ENCODE results near the gene GAS1.

Gene GAS1

DNA sequence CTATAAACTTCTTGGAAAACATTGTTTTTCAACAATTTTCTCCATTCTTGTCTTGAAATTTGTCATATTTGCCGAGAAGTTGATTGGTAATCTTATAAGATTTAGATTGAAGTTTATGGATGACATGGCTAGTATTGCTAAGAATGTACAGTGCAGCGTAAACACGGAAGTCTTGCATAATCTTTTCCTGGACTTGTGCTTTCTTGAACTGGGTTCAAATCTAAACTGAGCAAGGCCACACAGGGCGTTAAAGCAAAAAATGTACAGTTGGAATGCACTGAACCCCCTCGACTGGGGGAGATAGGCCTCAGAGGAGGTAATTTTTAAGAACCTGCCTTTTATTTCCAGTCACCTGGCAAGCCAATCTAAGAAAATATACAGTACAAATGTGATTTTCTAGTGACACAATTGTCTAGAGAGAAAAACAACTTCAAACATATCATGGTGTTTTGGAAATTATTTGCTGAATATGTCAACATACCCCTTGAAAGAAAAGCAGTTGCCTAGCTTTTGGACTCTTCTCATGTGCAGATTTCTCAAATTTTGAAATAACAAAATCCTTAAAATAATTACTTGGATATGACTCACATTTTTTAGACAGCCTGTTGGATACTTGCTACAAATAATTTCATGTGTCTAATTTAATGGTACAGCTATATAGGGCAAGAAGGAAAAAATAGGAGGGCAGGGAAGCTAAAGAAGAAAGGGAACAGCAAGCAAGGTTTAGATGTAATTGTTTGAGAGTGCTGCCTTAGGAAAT is 18.5 kb upstream of the GAS1 start:
- no peak for DNase-seq (ENCODE audit: low read depth)

DNA sequence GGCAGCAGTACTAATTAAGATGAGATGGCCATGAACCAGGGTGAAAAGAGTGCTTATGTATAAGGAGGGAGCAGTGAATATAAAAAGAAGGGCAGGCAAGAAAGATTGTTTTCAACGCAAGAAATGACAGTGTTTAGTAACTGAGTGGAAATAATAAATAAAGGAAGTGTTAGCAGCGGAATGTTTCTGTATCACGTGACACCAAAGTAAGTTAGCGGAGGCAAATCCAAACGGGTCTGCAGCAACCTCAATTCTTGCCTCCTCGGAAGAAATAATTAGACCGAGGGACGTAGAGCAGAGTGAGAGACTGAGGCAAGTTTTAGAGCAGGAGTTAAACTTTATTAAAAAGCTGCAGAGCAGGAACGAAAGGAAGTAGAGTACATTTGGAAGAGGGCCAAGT is 15.4 kb upstream of the GAS1 start:
- DNase-seq (ENCODE audit: low read depth), result no peak

DNA sequence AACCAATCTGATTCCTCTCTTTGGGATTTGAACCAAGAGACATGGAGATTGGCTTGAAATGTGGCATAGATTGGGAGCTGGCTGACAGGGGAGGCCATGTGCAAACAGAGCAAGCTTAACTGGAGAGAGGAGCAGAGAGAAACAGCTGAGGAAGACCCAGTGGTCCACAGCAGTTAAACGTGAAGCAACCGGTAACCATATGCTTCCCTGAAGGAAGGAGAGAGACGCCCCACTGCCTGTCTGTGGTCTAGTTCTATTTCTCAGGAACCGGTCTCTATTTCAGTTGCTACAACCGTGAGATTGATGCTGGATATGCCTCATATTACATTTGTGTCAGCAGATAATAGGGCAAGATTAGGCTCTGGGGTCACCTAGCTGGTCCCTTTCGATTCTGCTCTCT is 13.6 kb upstream of the GAS1 start:
- no peak for DNase-seq (ENCODE audit: low read depth)

DNA sequence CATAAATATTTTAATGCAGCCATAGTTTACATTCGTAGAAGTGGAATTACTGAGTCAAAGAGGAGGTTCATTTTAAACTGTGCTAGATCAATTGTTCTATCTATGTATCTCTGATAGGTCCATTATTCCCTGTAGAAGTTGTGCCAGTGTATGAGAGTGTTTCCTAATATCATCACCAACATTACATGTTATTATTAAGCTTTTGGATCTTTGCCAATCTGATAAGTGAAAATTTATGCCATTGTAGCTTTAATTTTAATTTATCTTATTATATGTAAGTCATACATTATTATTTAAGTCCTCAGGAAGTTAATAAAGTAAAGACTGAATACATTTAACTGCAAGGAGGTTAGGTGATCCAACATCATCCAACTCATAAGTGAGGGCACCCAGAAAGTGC is 10.9 kb upstream of the GAS1 start:
- DNase-seq (ENCODE audit: low read depth), result no peak

DNA sequence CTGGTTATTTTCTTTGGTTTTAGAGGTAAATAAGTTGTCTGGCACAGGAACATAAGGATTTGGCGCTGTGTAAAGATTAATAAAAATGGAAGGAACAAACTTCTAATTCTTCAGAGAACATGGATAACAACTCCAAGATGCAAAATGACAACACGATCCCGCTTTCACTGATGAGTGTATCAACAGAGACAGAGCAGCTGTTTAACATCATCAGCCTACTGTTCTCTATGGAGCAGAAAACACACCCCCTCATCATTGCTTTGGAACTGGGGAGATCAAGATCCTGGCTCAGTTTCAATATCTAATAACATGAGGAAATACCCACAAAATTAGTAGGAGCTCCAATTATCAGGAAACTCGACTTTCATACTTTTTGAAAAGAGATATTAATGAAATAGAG is 8.3 kb upstream of the GAS1 start:
- no peak for DNase-seq (ENCODE audit: low read depth)

DNA sequence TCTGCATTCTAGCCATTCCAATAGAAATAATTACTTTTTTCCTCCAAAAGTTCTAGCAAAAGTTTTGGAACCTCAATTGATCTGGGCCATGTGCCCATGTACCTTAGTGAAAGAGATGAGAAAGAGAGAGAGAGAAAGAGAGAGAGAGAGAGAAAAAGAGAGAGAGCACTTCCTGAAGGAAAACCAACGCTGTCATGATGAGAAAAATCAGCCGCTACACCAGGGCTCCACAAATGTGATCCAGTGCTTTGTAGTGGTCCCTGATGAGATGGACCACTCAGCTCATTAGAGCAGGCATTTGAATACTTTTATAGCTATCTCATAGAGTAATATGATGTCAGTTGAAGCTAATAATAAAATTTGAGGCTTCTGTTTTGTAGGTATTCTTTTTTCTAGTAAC is 7.7 kb upstream of the GAS1 start:
- DNase-seq (ENCODE audit: low read depth), result no peak

DNA sequence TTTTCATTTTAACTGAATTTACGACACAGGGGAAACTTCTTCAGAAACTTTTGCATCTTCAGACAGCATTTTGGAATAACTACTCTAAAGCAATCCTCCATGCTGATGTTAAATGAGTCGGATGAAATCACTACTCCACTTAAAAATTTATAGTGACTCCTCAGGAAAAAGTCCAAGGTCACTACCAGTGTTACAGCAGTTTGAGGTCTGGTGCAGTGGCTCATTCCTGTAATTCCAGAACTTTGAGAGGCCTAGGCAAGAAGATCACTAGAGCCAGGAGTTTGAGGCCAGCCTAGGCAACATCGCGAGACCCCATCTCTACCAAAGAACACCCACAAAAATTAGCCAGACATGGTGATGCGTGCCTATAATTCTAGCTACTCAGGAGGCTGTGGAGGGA is 5.9 kb upstream of the GAS1 start:
- DNase-seq (ENCODE audit: low read depth), result no peak

DNA sequence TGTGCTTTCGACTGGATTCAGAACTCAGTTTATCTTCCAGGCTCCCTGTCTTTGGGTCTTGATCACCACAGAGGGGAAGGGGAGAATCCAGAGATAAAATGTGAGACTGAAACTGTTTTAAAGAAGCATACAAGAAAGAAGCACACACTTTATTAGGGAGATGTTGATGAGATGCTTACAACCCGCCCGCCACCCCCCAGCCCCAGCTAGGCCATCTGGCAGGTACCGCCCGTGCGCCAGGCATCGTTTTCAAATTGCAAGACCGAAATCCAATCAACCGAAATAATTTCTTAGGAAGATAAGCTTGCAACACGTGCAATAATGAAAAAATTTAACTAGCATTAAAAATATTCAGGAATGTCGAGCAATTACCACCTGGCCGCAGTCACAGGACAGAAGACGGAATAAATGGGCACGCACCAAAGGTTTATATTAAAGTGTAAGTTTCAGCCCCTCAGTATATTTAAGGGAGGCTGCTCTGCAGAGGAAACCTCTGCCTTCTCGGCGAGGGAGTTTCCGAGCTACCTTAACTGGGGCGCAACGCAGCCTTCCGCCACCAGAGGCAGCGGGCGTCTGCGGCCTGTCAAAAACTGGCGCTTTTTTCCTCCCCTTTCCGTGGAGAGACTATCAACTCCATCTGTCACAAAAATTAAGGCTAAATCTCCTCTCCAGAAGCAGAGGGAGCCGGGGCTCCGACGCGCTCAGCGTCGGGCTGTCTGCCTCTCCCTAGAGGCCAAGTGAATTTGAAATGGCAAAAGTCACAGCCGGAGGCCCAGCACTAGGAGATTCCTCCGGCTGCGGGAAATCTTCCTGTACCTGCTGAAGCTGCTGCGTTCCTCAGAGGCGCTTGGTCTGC is 996 bp upstream of the GAS1 start:
- DNase-seq (ENCODE audit: low read depth), result peak; percentile 58

DNA sequence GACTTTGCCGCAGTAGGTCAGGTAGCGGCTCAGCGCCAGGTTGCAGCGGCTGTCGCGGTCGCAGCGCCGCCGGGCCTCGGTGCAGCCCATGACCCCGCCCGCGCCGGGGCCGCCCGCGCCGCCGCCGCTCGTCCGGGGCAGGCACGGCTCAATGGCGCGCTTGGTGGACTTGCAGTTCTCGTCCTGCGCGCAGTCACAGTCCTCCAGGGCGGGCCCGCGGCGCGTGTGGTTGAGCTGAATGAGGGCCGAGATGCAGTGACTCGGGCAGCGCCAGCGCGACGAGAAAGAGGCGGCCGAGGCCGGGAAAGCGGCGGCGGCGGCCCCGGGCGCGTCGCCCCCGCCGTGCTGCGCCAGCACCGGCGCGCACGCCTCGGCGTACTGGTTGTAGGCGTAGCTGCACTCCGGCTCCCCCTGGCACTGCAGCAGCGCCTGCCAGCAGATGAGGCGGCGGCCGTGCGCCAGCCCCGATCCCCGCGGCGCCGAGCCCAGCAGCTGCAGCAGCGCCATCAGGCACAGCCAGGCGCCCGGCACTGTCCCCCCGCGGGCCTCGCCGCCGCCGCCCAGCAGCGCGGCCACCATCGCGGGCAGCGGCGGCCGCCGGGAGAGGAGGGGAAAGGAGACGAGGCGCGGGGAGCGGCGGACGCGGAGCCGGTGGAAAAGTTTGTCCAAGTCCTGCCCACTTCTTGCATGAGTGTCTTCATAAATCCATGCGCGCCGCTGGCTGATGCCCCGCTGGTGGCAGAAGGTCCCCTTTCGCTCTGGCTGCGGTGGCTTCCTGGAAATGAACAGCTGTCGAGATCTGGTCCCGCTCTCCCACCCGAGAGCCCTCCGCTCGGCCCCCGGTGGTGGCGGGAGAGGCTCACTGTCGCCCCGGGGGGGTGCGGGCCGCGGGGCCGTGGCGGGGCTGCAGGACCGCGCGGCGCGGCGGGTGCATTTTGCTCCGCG is 833 bp downstream of the GAS1 start:
- peak; percentile 57 for DNase-seq (ENCODE audit: low read depth)

DNA sequence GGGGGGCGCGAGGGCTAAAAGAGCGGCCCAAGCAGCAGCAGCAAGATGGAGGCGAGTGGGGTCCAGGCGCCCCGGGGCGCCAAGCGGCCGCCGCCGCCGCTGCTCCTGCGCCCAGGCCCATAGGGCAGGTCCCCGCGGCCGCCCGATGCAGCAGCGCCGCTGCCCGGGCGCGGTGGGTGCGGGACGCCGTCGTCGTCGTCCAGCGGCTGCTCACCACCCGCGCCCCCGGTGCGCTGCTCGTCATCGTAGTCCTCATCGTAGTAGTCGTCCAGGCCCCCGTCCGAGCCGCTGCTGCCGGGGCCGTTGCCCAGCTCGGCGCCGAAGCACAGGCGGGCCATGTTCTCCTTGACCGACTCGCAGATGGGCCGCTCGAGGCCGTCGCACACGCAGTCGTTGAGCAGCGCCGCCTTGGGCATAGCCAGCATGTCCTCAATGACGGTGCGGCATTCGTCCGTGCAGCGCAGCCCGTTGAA is 1.5 kb downstream of the GAS1 start:
- no peak for DNase-seq (ENCODE audit: low read depth)

DNA sequence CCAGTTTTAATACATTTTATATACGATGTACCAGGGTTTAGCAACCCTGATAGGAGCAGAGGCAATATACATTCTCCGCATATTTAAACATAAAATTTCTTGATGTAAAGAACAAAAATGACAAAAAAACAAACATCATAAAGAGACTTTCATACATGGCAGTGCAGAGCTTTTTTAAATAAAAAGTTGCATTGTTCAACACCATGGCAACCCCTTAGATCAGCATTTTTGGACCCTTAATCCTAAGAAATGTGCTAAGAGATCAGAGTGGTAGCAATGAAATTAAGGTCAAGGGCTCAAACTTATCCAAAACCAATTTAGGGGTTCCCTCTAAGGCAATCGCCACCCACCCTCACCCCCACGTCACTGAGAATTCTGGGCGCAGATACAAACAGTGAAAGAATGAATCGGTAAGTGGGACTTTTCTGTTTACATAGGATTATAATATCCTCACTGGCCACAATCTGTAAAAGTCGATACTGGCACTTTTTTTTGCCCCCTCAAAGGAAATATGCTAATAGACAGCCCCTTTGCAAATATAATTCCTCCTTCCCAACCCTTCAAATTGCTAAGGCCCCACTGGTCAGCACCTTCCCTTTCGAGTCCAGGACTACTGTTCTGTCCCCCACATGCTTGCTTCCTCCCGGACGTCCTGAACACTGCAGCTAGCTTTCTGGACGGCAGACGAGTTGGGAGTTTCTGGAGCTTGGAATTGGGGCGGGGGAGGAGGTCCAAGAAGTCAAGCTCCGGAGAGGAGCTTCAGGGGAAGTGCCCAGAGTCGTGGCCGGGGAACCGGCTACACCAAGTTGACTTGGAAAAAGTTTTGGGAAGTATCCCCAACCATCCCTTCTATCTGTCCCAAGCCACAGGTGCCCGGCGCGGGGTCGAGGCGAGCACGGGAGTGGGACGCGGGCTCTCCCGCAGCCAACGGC is 2.2 kb downstream of the GAS1 start:
- DNase-seq (ENCODE audit: low read depth), result no peak

DNA sequence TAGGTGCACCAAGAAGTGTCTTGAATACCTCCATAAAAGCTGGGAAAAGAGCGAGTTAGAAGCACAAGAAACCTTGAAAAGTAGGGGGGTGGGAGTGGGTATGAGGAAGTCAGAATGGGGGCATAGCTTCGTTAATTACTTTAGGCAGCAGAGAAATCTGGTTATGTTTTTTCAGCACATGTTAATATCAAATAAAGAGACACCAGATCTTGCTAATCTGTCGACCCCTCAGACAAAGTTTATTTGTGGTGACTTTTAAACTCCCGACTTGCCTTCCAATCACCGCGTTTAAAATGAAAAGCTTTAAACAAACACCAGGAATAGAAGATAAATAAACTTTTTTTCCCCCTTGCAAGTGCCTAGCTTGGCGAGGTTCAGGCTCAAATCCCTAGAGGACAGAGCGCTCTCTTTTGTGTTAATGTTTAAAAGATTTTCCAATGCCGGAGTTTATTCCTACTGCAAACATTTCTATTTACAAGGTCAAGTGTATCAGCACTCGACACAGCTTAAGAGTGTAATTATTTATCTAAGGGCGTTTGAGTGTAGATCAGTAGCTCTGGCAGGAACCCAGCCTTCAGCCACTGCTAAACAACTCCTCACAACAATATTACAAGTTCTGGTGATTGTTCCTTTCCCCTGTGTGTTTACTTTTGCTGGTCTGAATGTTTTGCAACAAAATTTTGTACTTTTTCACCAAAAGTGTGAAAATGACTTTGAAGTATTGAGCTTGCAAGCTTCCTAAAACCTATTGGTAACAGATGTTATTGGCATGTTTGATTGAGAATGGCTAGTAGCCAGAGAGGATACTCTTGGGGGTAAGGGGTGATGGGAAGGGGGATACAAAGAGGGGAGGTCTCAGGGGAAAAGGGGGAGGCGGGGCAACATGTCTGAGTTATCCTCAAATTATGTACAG is 3.8 kb downstream of the GAS1 start:
- DNase-seq (ENCODE audit: low read depth), result no peak

DNA sequence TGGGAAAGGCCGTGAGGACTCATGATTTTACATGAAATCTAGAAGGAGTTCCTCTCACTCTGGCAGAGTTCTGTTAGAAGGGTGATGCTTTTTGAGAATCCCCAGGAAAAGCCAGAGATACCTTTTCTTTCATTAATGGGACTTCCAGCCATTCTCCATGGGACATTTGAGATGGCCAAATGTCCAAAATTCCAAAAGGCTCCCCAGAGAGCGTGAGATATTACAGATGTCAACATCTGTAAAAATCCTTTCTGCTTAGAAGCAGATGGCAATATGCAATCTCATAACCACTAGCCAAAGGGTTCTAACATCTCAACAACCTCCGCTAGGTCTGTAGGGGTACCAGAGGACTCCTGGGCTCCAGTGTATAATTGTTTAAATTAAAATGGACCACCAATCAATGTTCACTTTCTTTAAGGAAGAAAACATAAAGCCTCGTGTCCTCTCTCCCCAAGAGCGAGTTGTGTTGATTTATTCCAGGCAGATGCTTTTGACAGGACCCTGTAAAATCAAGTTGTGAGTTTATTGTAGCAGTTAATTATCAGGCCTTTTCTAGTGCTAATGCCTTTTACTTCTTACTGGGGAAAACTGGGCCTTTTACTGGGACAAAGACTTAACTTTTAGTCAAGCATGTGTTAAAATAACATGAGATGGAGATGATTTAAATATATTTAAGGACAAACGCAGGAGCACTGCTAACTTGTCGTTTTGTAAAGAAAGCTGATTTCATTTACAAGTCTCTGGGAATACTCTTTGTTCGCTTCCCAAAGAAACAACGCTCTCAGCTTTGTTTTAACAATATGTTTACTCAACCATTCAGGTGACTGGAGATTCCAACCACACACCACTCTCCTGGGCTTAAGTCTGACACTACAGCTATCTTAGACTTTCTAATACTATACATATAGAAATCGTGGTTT is 4.8 kb downstream of the GAS1 start:
- DNase-seq (ENCODE audit: low read depth), result no peak

DNA sequence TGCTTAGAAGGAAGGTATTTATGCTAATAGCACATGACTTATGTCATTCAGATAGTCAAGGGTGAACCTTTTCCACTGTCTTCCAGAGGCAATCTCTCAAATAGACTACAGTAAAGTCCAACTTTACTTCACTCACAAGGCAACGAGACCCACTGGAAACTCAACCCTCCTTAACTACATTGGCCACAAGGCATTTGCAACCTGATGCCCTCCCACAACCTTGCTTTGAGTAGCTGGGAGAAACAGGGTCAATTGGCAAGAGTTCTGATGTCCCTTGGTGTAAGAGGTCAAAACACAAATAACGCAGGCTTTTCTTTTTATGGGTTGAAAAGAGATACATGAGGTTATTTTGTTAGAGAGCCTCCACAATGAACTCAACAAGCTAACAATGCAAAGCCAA is 6.1 kb downstream of the GAS1 start:
- DNase-seq (ENCODE audit: low read depth), result no peak

DNA sequence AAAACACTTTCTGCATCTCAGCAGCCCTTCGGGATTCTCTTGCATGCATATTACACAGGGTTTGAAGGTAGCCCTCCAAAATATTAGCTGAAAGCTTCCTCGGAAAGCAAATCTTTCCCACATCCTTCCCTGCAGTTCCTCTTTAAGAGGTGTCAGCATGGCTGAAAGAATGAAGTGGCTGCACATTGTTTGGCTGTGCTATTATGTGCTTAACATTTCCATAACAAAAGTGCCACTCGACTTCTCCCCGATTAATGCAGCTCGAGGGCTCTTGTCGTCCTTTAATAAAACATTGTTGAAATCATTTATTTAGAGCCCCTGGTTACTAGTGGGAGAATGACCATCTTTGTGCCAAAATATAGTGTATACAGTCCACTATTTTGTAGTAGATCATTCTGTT is 6.5 kb downstream of the GAS1 start:
- no peak for DNase-seq (ENCODE audit: low read depth)

DNA sequence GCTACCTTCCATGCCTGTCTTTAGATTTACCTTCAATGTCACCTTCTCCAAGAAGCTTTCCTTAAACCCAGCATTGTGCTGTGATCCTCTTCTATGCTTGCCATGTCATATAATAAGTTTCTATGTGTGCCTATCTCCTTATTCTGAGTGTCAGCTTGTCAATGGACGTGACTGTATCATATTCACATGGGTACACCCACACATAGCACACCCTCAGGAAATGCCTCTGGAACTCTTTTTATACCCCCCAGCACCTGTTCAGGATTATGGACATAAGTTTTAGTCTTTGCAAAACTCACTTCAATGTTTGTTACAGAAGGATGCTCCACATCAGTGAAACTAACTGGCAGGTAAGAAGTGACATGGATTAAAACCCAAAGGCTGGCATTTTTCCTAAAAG is 7.4 kb downstream of the GAS1 start:
- DNase-seq (ENCODE audit: low read depth), result no peak

DNA sequence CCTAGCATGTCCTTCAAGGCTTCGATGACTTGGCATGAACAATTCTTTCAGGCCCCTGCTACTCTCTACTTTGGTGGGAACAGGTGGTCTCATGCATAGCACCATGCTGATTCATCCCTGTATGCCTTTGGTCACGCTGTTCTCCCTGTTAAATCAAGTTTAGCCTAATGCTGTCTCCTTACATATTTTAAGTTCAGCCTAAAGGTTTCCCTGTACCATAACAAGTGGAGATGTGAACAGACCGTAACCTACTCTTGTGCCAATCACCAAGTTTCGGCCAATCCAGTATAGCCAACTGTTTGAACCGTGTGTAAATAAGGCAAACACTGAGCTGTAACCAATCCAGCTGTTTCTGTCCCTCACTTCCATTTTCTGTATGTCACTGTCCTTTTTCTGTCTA is 8.0 kb downstream of the GAS1 start:
- no peak for DNase-seq (ENCODE audit: low read depth)

DNA sequence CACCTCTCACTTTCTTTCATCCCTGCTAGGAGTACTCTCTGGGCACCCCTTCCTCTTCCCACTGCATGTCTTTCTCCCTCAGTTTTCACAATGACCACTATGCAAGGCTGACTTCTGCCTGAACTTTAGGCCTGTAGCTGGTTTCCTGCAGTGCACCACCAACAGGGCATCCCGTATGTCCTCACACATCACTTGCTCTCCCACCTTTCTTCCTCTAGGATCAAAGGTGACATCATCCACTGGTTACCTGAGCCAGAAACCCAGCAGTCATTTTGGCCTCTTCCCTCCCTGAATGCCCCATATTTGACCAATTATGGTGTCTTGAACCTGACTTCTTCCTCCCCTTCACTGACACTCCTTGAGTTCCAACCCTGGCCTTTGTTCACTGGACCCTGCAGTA is 8.5 kb downstream of the GAS1 start:
- DNase-seq (ENCODE audit: low read depth), result no peak

DNA sequence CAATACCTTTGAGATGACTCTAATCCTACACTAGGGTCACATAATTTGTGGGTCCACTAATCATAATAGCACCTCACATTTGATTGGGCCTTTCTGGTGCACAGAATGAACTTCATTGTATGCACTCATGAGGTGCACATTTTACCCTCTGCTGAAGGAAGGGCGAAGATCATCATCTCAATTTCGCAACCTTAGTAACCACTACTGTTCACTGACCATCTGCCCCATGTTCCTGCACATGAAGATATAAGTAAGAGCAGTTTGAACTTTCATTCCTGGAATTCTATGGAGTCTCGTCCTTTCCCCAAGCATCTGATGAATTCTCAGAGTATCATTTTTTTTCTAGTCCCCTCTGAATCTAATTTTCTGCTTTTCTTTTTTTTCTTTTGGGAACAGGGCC is 21.2 kb downstream of the GAS1 start:
- no peak for DNase-seq (ENCODE audit: low read depth)
